Spleen (tissue), 7 donors: ENCODE results near the gene CEP95.

Source experiments
- POLR2A ChIP-seq, 3 donors: fragments of 450-650 bp; IDR thresholded peaks; one replicate each; pipeline ENCODE4 v1.5.1; 2017; ENCODE audit warnings: antibody characterized with exemption in 3 of 3, mild to moderate bottlenecking in 1 of 3
- POLR2AphosphoS5 ChIP-seq, 3 donors: sonication (generic); formaldehyde crosslinking; IDR thresholded peaks; one replicate each; pipeline ENCODE4 v1.5.1; 2017; ENCODE audit warnings: antibody characterized with exemption in 3 of 3
- TF ChIP-seq, protein P1 (sequence below), 11 experiments: fragments of 200-600 bp in 7 of 11; fragments of 450-650 bp in 4 of 11; sonication (generic) in 4 of 11; IDR thresholded peaks in 8 of 11; conservative IDR thresholded peaks in 3 of 11; 1 replicate in 7 of 11; 2 replicates in 4 of 11; pipeline versions ENCODE4 v1.4.0 to v1.8.0; 2016 to 2021; ENCODE audit warnings: antibody characterized with exemption in 11 of 11, inconsistent platforms in 4 of 11, mild to moderate bottlenecking in 1 of 11
- donor health status: DM: no; HTN: no; CAD: no; lungs with moderate emphysema.
- donor health status: DM: no; HTN: no; CAD: no.
- donor health status: DM: no; HTN: no; CAD: no.

DNA sequence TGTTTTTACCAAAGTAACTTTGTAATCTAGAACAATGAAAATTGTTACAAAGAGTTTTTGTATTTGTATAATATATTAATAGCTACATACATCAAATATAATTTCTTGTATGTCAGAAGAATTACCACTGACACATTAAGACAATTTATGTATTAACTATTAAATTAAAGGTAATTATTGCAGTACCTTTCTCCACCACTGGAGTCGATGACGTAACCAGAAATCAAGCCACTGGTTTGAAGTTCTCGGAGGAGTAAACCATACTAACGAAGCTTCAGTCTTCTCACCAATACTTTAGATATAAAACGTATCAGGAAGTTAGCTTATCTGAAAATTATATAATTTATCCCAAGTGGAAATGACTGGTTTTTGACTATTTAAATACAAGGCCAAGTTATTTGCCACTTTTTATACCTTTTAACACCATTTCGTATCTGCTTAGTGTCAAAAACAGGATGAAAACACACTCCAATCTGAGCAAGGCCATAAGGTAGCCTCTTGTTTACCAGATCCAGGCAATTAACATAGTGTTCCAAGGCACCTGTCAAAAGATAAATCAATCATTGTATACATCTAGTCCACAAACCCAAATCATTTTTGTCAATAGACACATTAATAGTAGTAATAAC lies 14.2 kb upstream of the CEP95 start:
- TF ChIP-seq, protein P1, sequence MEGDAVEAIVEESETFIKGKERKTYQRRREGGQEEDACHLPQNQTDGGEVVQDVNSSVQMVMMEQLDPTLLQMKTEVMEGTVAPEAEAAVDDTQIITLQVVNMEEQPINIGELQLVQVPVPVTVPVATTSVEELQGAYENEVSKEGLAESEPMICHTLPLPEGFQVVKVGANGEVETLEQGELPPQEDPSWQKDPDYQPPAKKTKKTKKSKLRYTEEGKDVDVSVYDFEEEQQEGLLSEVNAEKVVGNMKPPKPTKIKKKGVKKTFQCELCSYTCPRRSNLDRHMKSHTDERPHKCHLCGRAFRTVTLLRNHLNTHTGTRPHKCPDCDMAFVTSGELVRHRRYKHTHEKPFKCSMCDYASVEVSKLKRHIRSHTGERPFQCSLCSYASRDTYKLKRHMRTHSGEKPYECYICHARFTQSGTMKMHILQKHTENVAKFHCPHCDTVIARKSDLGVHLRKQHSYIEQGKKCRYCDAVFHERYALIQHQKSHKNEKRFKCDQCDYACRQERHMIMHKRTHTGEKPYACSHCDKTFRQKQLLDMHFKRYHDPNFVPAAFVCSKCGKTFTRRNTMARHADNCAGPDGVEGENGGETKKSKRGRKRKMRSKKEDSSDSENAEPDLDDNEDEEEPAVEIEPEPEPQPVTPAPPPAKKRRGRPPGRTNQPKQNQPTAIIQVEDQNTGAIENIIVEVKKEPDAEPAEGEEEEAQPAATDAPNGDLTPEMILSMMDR (IDR thresholded peaks at IDR 0.05 in 8 of 11, conservative IDR thresholded peaks at IDR 0.05 in 3 of 11) = peak in 10 of 11 experiments; percentile 28 to 68 (median 56)
- TF ChIP-seq POLR2AphosphoS5 (IDR thresholded peaks at IDR 0.05) (no peak), POLR2A (IDR thresholded peaks at IDR 0.05) (no peak)
